Sigmoid colon (tissue), 4 donors: ENCODE results near the gene ABCD3.

Experiments used
- EP300 ChIP-seq, 4 donors: sonication (generic); formaldehyde crosslinking; IDR thresholded peaks; one replicate each; pipeline ENCODE4 v1.6.1; 2017; ENCODE audit warnings: antibody characterized with exemption in 4 of 4
- POLR2A ChIP-seq, 2 donors: fragments of 450-650 bp; IDR thresholded peaks; one replicate each; pipeline ENCODE4 v1.6.1; 2016; ENCODE audit warnings: antibody characterized with exemption in 2 of 2, mild to moderate bottlenecking in 2 of 2, moderate library complexity in 2 of 2
- POLR2AphosphoS5 ChIP-seq, 4 donors: sonication (generic); formaldehyde crosslinking; IDR thresholded peaks; one replicate each; pipeline ENCODE4 v1.6.1; 2017; ENCODE audit warnings: antibody characterized with exemption in 4 of 4
- TF ChIP-seq, protein P1 (sequence below), 4 experiments: fragments of 450-650 bp in 3 of 4; fragments of 200-600 bp in 1 of 4; IDR thresholded peaks; one replicate each; pipeline ENCODE4 v1.5.1; 2016 to 2019; ENCODE audit warnings: antibody characterized with exemption in 4 of 4, mild to moderate bottlenecking in 3 of 4, moderate library complexity in 2 of 4

DNA sequence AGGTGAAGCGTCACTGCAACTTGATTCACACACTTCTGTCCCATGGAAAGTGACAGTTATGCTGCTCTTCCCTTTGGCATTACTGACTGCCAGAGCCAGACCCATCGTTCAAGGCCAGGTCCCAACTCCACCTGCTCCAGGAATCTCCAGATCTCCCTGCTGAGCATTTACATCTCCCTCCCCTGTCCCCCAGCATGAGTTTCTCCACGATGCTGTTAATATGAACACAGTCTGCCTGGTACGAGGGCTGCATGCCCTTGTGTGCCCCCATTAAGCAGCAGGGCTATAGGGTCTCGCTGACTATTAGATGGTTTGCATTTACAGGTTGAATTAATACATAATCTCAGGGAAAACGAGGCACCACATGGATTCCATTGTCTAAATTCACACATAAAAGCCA is 119.1 kb downstream of the ABCD3 start:
- TF ChIP-seq POLR2A (IDR thresholded peaks at IDR 0.05) (no peak), POLR2AphosphoS5 (IDR thresholded peaks at IDR 0.05) (no peak), EP300 (IDR thresholded peaks at IDR 0.05) (no peak)
- TF ChIP-seq, protein P1, sequence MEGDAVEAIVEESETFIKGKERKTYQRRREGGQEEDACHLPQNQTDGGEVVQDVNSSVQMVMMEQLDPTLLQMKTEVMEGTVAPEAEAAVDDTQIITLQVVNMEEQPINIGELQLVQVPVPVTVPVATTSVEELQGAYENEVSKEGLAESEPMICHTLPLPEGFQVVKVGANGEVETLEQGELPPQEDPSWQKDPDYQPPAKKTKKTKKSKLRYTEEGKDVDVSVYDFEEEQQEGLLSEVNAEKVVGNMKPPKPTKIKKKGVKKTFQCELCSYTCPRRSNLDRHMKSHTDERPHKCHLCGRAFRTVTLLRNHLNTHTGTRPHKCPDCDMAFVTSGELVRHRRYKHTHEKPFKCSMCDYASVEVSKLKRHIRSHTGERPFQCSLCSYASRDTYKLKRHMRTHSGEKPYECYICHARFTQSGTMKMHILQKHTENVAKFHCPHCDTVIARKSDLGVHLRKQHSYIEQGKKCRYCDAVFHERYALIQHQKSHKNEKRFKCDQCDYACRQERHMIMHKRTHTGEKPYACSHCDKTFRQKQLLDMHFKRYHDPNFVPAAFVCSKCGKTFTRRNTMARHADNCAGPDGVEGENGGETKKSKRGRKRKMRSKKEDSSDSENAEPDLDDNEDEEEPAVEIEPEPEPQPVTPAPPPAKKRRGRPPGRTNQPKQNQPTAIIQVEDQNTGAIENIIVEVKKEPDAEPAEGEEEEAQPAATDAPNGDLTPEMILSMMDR (IDR thresholded peaks at IDR 0.05): no peak
